Glutamatergic neuron (in vitro differentiated cells): ENCODE measurements around the gene RPL31. TPM values are rescaled to one million over a fixed set of nuclear protein-coding genes. Genes with fewer than 3 reads are reported as not detected.
A peak's percentile ranks its signal among the peaks of the same experiment; 100 is the strongest.

ENCODE experiments used
- DNase-seq: peaks from one replicate; pipeline ENCODE4 v3.0.0; 2022
- H3K27ac Mint-ChIP-seq: one replicate; pipeline ENCODE4 v1.8.0; 2020; ENCODE audit warnings: mild to moderate bottlenecking, mixed read lengths, inconsistent platforms; ENCODE audit not compliant: unreplicated experiment
- H3K27me3 Mint-ChIP-seq: one replicate; pipeline ENCODE4 v1.8.0; 2020; ENCODE audit warnings: mild to moderate bottlenecking, moderate library complexity, mixed read lengths, inconsistent platforms; ENCODE audit not compliant: unreplicated experiment
- H3K36me3 Mint-ChIP-seq: one replicate; pipeline ENCODE4 v1.8.0; 2020; ENCODE audit warnings: mild to moderate bottlenecking, mixed read lengths, inconsistent platforms; ENCODE audit not compliant: unreplicated experiment
- H3K4me1 Mint-ChIP-seq: one replicate; pipeline ENCODE4 v1.8.0; 2020; ENCODE audit warnings: mild to moderate bottlenecking, low read depth, mixed read lengths, inconsistent platforms; ENCODE audit not compliant: unreplicated experiment
- H3K4me3 Mint-ChIP-seq: one replicate; pipeline ENCODE4 v1.8.0; 2020; ENCODE audit warnings: mild to moderate bottlenecking, mixed read lengths, inconsistent platforms; ENCODE audit not compliant: unreplicated experiment
- H3K9me3 Mint-ChIP-seq: one replicate; pipeline ENCODE4 v1.8.0; 2020; ENCODE audit warnings: mild to moderate bottlenecking, moderate library complexity, mixed read lengths, inconsistent platforms; ENCODE audit not compliant: unreplicated experiment
- total RNA-seq: library from RNA; stranded (reverse); fragmentation: NEBNext Ultra II Directional; extraction: Animal tissue kit (Norgen Biotek cat#: 25700); gene quantifications from one replicate; pipeline ENCODE4 v1.2.1, GENCODE V29; 2021; ENCODE audit not compliant: unreplicated experiment
- TF ChIP-seq, protein P1 (sequence below): fragments of 200-600 bp; sonication (generic); IDR thresholded peaks from one replicate; pipeline ENCODE4 v1.5.0; 2021; ENCODE audit not compliant: partially characterized antibody, unreplicated experiment

RPL31 gene
- total RNA-seq, 1 donor from 2014 or later = 761 TPM

DNA sequence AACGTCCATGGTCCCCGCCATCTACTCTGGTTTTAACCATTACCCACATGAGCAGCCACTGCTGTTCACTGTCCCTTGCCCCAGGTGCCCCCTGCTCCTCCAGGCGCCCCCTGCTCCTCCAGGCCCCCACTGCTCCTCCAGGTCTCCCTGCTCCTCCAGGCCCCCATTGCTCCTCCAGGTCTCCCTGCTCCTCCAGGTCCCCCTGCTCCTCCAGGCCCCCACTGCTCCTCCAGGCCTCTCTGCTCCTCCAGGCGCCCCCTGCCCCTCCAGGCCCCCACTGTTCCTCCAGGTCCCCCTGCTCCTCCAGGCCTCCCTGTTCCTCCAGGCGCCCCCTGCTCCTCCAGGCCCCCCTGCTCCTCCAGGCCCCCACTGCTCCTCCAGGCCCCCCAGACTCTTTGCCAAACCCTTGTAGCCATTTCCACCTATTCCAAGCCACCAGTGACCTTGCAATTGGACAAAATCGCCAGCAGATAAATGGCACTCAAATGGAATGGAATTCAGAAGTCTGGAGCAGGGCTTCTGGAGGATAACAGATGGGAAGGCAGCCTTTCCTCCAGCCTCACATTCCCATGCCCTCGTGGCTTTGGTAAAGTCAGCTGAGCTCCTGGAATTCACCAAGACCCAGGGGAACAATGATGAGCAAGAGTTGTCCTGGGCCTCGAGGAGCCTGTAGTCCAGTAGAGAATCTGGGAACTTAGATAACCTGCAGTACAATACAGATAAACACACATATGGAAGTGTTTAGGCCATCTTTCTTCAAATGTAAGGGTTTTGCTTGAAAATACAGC is 13.3 kb upstream of the RPL31 start:
- DNase-seq = no peak
- no peak overlapping the region for H3K27ac Mint-ChIP-seq
- H3K36me3 Mint-ChIP-seq = peaks cover 7% of the 10 kb centered on the region
- H3K4me3 Mint-ChIP-seq = no peak overlapping the region
- peaks cover 10% of the 10 kb centered on the region for H3K27me3 Mint-ChIP-seq
- TF ChIP-seq, protein P1, sequence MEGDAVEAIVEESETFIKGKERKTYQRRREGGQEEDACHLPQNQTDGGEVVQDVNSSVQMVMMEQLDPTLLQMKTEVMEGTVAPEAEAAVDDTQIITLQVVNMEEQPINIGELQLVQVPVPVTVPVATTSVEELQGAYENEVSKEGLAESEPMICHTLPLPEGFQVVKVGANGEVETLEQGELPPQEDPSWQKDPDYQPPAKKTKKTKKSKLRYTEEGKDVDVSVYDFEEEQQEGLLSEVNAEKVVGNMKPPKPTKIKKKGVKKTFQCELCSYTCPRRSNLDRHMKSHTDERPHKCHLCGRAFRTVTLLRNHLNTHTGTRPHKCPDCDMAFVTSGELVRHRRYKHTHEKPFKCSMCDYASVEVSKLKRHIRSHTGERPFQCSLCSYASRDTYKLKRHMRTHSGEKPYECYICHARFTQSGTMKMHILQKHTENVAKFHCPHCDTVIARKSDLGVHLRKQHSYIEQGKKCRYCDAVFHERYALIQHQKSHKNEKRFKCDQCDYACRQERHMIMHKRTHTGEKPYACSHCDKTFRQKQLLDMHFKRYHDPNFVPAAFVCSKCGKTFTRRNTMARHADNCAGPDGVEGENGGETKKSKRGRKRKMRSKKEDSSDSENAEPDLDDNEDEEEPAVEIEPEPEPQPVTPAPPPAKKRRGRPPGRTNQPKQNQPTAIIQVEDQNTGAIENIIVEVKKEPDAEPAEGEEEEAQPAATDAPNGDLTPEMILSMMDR = no peak
- H3K4me1 Mint-ChIP-seq = peaks cover 6% of the 10 kb centered on the region
- H3K9me3 Mint-ChIP-seq = peaks cover 4% of the 10 kb centered on the region

DNA sequence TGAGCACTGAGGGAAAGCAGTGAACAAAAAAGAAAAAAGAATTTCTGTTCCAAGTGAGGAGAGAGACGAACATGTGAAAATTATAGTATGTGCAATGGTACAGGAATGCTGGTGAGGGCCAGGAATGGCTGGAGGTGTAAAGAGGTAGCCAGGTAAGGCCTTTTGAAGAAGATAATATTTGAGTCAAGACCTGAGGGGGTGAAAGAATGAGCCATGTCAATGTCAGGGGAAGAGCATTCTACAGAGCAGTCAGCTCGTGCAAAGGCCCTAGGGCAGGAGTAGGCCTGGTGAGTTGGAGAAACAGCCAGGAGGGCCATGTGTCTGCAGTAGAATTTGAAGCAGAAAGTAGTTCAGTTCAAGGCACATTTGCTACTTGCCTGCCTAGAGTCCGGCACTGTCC is 12.4 kb upstream of the RPL31 start:
- Mint-ChIP-seq H3K27me3 (peaks cover 10% of the 10 kb centered on the region), H3K27ac (peak overlapping the region; percentile 42), H3K9me3 (peaks cover 4% of the 10 kb centered on the region), H3K4me3 (no peak overlapping the region), H3K4me1 (peaks cover 8% of the 10 kb centered on the region), H3K36me3 (peaks cover 7% of the 10 kb centered on the region)
- DNase-seq = no peak
- TF ChIP-seq, protein P1 = no peak

DNA sequence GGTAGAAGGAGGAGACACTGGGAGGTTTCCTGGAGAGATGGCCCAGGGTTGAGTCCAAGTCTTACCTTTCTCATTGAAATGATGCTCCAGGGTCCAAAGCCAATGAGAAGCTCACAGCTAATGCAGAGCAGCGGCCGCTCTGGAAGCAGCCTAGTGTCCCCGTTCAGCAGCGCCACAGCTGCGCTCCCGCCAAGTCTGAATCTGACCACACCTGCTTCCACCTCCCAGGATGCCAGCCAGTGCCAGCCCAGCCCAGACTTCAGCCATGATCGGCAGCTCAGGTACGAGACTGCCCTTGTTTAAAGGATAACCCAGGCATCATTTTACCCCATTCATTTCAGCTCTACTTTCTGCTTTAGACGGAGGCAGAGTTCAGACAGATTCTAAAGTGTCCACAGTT is 11.9 kb upstream of the RPL31 start:
- H3K36me3 Mint-ChIP-seq = peaks cover 7% of the 10 kb centered on the region
- H3K27me3 Mint-ChIP-seq = peaks cover 10% of the 10 kb centered on the region
- no peak for DNase-seq
- no peak overlapping the region for H3K4me3 Mint-ChIP-seq
- peaks cover 4% of the 10 kb centered on the region for H3K9me3 Mint-ChIP-seq
- H3K27ac Mint-ChIP-seq = no peak overlapping the region
- H3K4me1 Mint-ChIP-seq = peaks cover 5% of the 10 kb centered on the region
- TF ChIP-seq, protein P1 = no peak

DNA sequence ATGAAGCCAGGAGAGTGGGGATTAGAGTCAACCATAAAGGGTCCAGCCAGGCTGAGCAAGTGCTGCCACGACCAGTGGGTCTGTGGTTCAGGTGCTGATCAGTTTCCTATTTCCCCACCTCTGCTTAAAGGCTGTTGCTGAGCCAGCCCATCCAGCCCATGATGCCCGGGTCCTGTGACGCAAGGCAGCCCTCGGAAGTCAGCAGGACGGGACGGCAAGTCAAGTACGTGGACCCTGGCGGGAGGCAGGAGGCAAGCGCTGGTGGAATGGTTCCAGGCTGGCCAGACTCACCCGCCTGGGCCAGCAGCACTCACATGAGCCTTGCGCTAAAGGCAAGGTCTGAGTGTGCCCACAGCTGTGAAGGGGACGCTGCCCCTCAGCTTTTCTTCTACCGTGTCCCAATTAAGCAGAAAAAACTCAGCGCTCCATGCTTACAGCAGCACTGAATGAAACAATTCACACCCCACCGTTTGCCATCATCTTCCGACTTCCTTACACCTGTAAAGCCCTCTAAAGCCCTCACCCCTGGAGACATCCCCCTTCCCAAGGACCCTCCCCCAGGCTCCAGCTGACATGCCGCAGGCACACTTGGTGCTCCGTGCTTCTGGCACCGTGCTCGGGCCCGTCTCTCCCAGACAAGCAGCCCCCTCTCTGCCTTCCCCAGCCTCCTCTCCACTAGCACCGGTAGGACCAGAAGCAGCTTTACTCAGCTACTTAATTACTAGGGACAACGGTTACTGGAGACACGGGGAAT is 11.3 kb upstream of the RPL31 start:
- peaks cover 7% of the 10 kb centered on the region for H3K36me3 Mint-ChIP-seq
- H3K4me1 Mint-ChIP-seq = peaks cover 5% of the 10 kb centered on the region
- H3K4me3 Mint-ChIP-seq = no peak overlapping the region
- DNase-seq = no peak
- H3K9me3 Mint-ChIP-seq = peaks cover 4% of the 10 kb centered on the region
- TF ChIP-seq, protein P1 = no peak
- no peak overlapping the region for H3K27ac Mint-ChIP-seq
- peaks cover 10% of the 10 kb centered on the region for H3K27me3 Mint-ChIP-seq

DNA sequence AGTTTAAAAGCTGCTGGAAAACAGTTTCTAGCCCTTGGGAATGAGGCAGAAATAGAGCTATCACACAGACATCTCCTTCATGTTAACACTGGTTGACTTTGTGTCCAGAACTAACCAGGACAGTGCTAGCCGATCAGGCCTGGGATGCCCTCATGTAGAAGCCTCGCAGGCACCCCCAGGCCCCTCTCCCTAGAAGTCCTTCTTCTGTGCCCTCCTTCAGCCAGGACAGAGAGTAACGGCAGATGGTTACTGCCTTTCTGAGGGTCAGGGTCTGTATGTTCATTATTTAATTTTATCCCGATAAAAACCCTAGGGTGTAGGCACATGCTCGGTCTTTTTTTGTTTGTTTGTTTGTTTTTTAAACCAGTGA is 10.7 kb upstream of the RPL31 start:
- Mint-ChIP-seq H3K9me3 (peaks cover 4% of the 10 kb centered on the region), H3K27me3 (peaks cover 10% of the 10 kb centered on the region), H3K4me3 (no peak overlapping the region), H3K27ac (no peak overlapping the region), H3K36me3 (peaks cover 7% of the 10 kb centered on the region), H3K4me1 (peaks cover 6% of the 10 kb centered on the region)
- TF ChIP-seq, protein P1 = no peak
- DNase-seq = no peak
